ENCODE measurements around the gene PLCG1.

DNA sequence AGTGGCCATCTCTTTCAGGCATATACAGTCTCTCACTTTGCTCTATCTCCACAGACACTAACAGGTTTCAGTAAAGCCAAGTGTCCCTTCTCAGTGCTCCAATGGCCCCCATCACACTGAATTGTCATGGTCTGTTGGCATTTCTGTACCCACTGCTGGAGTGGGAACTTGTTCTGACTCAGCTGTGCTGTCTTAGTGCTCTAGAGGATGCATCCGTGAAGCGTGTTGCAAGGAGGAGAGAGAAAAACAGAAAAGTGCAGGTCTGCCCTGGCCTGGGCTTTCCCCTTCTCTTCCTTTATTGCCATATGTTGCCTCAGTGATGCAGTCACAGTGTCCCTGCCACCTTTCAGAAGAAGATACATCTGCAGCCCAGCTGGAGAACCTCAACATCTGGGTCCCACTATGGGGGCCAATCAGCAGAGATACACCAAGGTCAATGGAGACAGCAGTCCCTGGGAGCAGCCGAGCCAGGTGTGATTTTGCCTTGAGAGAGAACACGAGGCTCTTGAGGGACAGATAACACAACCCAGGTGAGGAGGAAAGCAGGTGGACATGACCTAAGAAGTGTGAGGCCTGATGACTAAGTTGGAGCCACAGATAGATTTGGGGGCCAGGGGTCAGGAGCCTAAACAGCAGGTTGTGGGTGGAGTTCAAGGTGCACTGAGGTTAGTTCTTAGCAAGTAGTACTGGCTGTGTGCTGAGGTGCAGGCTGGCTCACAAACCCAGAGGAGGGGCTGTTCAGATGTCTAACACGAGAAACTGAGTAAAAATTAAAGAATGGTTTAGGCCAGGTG is 5.6 kb upstream of the PLCG1 start:
- TF ChIP-seq SP1 (IDR thresholded peaks at IDR 0.05) (no peak), CTCF (IDR thresholded peaks at IDR 0.05; ENCODE audit: low read depth, low read length, missing input control) (no peak), GABPA (IDR thresholded peaks at IDR 0.05 in 1 of 2, conservative IDR thresholded peaks at IDR 0.05 in 1 of 2) (no peak), REST (IDR thresholded peaks at IDR 0.05) (no peak), ZBTB33 (IDR thresholded peaks at IDR 0.05) (no peak), TAF1 (conservative IDR thresholded peaks at IDR 0.05) (no peak), HNF4G (IDR thresholded peaks at IDR 0.05) (no peak), RXRA (IDR thresholded peaks at IDR 0.05) (no peak), EGR1 (IDR thresholded peaks at IDR 0.05; ENCODE audit: low read depth in 2 of 2) (no peak), YY1 (IDR thresholded peaks at IDR 0.05) (no peak)
- TF ChIP-seq, protein P1, sequence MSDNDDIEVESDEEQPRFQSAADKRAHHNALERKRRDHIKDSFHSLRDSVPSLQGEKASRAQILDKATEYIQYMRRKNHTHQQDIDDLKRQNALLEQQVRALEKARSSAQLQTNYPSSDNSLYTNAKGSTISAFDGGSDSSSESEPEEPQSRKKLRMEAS (IDR thresholded peaks at IDR 0.05): no peak

Data from liver (tissue), 3 donors.